Epidermal melanocyte (primary cell): ENCODE results near the gene PPP1R26.
"Not testable (repeated sequence)": the region's sequence is repeated elsewhere in the genome, so short reads cannot be mapped to it uniquely, and the experiment has no call there.

Experiments used
- DNase-seq: peaks from one replicate; pipeline ENCODE4 v3.0.0; 2011; ENCODE audit warnings: low spot score; ENCODE audit not compliant: insufficient read length

The PPP1R26 gene

GRCh38 chr9:135479469-135480052 lies at the start of gene PPP1R26:
Gene PPP1R26 (plus strand): TSS chr9:135479782. CDS start chr9:135484511, 4,729 bp downstream.
- peak; percentile 32 for DNase-seq

- DNase-seq, result no peak
Observed at GRCh38 chr9:135437259-135437658, 42.3 kb upstream of the PPP1R26 start.

- not testable (repeated sequence) for DNase-seq
Observed at GRCh38 chr9:135437696-135438095, 41.9 kb upstream of the PPP1R26 start.

- DNase-seq, result not testable (repeated sequence)
Observed at GRCh38 chr9:135438581-135439232, 40.9 kb upstream of the PPP1R26 start.

GRCh38 chr9:135439514-135439913 lies 40.1 kb upstream of the PPP1R26 start:
- not testable (repeated sequence) for DNase-seq

- no peak for DNase-seq
Observed at GRCh38 chr9:135439916-135440315, 39.7 kb upstream of the PPP1R26 start.

- DNase-seq, result no peak
Observed at GRCh38 chr9:135440620-135441019, 39.0 kb upstream of the PPP1R26 start.

GRCh38 chr9:135441105-135442071 lies 38.2 kb upstream of the PPP1R26 start:
- DNase-seq, result not testable (repeated sequence)

GRCh38 chr9:135442075-135442474 lies 37.5 kb upstream of the PPP1R26 start:
- no peak for DNase-seq

- DNase-seq, result no peak
Observed at GRCh38 chr9:135443797-135444425, 35.7 kb upstream of the PPP1R26 start.

GRCh38 chr9:135447126-135447525 lies 32.5 kb upstream of the PPP1R26 start:
- DNase-seq, result no peak

GRCh38 chr9:135448663-135449100 lies 30.9 kb upstream of the PPP1R26 start:
- DNase-seq, result no peak

GRCh38 chr9:135449532-135449931 lies 30.1 kb upstream of the PPP1R26 start:
- not testable (repeated sequence) for DNase-seq

- DNase-seq, result no peak
Observed at GRCh38 chr9:135450956-135451355, 28.6 kb upstream of the PPP1R26 start.

GRCh38 chr9:135451909-135452308 lies 27.7 kb upstream of the PPP1R26 start:
- DNase-seq, result not testable (repeated sequence)

- DNase-seq, result no peak
Observed at GRCh38 chr9:135454737-135455136, 24.8 kb upstream of the PPP1R26 start.

GRCh38 chr9:135455401-135456030 lies 24.1 kb upstream of the PPP1R26 start:
- DNase-seq, result no peak

- no peak for DNase-seq
Observed at GRCh38 chr9:135456436-135457104, 23.0 kb upstream of the PPP1R26 start.

- DNase-seq, result not testable (repeated sequence)
Observed at GRCh38 chr9:135458478-135458877, 21.1 kb upstream of the PPP1R26 start.

GRCh38 chr9:135461936-135462335 lies 17.6 kb upstream of the PPP1R26 start:
- no peak for DNase-seq
